Measurements from ENCODE around the gene PRKCE.
"Not testable (repeated sequence)": the region's sequence is repeated elsewhere in the genome, so short reads cannot be mapped to it uniquely, and the experiment has no call there.

Gene PRKCE

DNA sequence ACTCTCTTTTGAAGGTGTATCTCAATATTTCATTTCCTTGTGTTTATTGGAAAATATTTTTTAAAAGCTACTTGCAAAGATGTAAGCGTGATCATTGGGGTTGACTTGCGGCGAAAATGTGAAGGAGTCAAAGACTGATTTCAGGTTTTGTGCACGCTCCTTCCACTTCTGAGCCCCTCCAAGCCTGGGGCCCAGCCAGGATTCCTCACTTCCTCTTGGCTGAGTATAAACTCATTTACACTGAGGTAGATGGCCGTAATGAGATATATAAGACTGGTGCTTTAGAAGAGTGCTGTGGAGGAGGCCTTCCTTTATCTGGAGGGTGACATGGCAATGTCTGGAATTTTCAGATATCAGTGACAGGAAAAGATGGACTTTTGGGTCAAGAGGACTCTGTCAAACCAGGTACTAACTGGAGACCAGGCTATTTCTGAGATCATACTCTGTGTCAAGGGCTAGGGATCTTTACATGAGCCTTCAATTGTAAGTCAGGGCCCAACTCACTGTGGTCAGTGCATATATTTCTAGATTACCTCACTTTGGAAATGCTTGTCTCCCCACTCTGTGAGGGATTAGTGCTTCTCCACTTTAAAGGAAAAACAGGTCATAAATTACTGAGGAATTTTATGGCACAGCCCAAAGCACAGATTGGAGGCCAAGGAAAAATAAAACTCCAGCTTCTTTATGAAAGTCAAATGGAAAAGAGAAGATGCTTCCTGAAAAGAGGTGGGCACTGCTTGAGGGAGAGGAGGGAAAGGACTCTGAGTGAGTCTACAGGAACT lies 22.8 kb downstream of the PRKCE start:
- no peaks in the 10 kb centered on the region for H3K27me3 Mint-ChIP-seq
- H3K27ac Mint-ChIP-seq, result no peak overlapping the region
- DNase-seq, result no peak
- H3K4me3 Mint-ChIP-seq, result no peak overlapping the region
- peaks cover 1% of the 10 kb centered on the region for H3K4me1 Mint-ChIP-seq
- H3K9me3 Mint-ChIP-seq, result no peaks in the 10 kb centered on the region
- no peak for ATAC-seq

DNA sequence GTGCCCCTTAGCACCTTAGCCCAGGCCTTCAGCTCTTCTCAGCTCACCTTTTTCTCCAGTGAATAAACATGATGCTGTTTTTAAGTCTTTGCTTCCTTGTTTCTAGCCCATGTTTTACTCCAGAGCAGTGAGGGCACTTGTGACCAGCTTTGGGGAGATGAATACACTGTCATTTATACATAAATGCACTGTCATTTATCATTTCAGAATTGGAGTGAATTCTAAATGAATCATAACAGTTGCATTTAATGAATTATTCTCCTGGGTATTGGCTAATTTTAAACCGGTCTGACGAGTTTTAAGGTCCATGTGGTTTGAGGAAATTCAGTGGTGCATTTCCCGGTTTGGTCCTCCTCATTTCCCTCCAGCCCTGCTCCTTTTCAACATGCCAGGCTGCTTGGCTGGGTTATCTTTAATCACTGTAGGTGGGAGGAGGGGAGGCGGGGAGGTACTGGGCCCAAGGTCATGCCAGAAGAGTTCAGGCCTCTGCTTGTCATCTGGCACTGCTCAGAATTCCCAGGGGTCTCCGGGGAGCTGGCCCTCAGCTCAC lies 23.9 kb downstream of the PRKCE start:
- Mint-ChIP-seq H3K4me3 (no peak overlapping the region), H3K4me1 (no peaks in the 10 kb centered on the region), H3K9me3 (no peaks in the 10 kb centered on the region), H3K27ac (no peak overlapping the region), H3K27me3 (no peaks in the 10 kb centered on the region)
- ATAC-seq, result no peak
- no peak for DNase-seq

DNA sequence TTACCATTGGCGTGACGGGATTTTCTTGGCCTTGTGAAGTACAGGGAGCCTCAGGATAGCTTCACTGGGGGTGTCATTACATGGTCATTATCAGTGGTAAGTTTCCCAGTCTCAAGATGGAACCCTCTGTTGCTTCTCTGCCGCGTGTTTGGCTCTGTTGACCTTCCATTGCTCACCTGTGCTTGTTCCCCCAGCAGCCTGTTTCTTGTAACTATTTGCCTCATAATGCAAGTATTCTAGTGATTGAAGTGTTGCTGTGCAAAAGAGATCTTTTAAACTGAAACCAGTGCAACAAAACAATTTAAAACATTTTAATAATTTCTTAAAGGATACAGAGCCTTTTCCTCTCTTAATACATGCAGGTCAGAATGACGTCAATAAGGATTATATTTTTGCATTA lies 24.6 kb downstream of the PRKCE start:
- Mint-ChIP-seq H3K9me3 (no peaks in the 10 kb centered on the region), H3K4me3 (no peak overlapping the region), H3K27ac (peak overlapping the region in 1 of 2 donors; percentile 5), H3K4me1 (no peaks in the 10 kb centered on the region), H3K27me3 (no peaks in the 10 kb centered on the region)
- ATAC-seq (no peak), DNase-seq (no peak)

DNA sequence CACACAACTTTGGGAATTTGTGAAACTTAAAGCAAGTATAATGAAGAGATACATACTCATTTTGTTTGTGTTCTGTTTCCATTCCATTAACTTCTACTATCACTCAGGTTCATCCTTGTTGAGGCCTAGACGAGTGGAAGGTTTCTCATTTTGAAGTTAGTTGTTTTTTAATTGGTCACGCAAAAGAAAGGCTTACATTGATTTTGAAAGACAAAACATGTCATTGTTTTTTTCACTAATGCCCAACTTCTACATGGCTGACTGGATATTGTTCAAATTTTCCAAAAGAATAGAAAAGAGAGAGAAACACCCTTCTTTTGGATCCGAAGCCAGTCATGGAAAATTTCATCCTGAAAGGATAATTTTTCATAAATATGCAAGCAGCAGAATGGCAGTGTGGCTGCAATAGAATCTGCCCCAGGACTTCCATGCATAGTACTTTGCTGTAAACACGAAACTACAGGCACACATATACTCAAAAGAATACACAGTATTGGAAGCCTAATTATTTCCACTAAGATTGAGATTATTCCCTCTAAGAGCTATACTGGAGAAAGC lies 27.4 kb downstream of the PRKCE start:
- Mint-ChIP-seq H3K27me3 (no peaks in the 10 kb centered on the region), H3K4me3 (no peak overlapping the region), H3K4me1 (no peaks in the 10 kb centered on the region), H3K27ac (no peak overlapping the region), H3K9me3 (no peaks in the 10 kb centered on the region)
- no peak for ATAC-seq
- DNase-seq, result no peak

DNA sequence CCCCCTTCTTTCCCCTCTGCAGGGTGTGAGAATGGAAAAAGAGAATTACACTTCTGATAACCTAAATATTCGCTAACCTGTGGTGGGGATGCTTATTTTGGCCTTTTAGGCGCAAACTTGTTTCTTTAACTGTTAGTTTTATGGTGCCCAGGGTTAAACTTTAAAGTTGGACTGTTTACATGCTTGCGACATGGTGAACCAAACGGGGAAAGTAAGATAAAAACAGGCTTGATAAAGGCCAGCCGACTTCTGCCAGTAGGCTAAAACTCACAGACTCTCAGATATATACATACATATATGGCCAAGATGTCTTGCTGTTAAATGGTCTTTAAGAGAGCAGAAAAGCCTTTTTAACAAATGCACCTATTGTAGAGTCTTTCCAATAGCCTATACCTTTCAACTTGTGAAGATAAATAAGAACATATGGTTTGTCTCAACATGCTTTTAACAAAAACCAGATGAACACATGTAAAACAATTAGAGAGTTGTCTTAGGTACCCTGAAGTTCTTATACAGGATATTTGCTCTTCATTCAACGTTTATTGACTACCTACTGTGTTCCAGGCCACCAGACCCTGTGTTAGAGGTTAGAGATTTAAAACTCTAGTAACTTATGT lies 29.0 kb downstream of the PRKCE start:
- no peak for DNase-seq
- no peak overlapping the region for H3K27ac Mint-ChIP-seq
- no peak overlapping the region for H3K4me3 Mint-ChIP-seq
- no peaks in the 10 kb centered on the region for H3K4me1 Mint-ChIP-seq
- no peaks in the 10 kb centered on the region for H3K27me3 Mint-ChIP-seq
- no peak for ATAC-seq
- no peaks in the 10 kb centered on the region for H3K9me3 Mint-ChIP-seq

DNA sequence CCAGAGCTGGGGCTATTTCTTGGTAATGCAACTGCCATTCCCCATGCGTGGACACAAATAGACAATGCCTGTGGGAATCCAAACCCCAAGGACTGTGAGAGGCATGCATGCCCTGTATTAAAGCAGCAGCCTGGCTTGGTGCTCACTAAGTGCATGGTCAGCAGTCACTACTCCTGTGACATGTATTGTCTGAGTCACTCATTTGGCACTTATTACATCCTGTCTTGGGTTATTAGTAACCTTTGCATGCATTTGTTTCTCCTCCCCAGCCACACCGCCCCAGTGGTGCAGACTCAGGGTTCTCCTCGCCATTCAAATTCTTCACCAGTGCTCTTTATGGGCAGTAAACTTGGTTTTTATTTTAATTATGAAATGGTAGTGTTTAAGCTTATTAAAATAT lies 30.2 kb downstream of the PRKCE start:
- Mint-ChIP-seq H3K27ac (peak overlapping the region in 1 of 2 donors; percentile 34), H3K4me3 (no peak overlapping the region), H3K27me3 (no peaks in the 10 kb centered on the region), H3K4me1 (no peaks in the 10 kb centered on the region), H3K9me3 (no peaks in the 10 kb centered on the region)
- DNase-seq (no peak), ATAC-seq (peak; percentile 61)

DNA sequence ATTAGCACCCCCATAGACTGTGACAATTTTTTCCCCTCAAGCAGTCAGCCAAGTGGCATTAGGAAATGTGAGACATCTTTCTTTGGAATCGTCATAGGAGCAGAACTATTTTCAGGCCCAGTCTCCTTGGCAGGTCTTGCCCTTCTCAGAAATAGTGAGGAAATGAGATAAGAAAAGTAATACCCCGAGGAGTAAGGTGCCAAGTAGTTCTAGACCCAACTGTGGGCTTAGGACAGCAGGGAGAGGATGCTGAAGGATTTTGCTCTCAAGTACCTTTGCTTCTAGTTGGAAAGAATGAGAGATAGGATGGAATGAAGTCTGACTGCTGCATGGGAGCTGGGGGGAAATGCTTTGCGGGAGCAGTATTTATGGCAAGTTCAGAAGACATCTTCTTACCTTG lies 31.8 kb downstream of the PRKCE start:
- Mint-ChIP-seq H3K9me3 (no peaks in the 10 kb centered on the region), H3K4me3 (no peak overlapping the region), H3K4me1 (no peaks in the 10 kb centered on the region), H3K27ac (no peak overlapping the region), H3K27me3 (no peaks in the 10 kb centered on the region)
- no peak for DNase-seq
- no peak for ATAC-seq

DNA sequence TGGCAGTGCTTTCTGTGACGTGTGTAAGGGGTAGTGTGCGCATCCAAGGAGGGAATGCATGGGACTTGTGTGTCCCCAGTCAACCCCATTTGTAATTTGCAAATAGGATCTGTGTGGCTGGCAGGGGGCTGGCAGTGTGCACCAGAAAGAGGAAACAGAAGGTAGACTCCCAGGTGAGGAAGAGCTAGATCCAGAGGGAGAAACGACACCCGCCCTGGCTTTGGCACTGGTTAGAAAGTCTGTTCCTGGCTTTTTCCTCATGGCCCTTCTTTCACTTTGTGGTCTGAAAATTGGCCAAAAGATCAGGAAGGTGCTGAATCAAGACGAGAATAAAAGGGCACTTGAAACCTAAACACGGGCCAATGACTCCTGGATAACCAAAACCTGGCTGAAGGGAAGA lies 33.3 kb downstream of the PRKCE start:
- no peaks in the 10 kb centered on the region for H3K9me3 Mint-ChIP-seq
- DNase-seq (no peak), ATAC-seq (no peak)
- H3K4me3 Mint-ChIP-seq, result no peak overlapping the region
- H3K4me1 Mint-ChIP-seq, result no peaks in the 10 kb centered on the region
- no peaks in the 10 kb centered on the region for H3K27me3 Mint-ChIP-seq
- H3K27ac Mint-ChIP-seq, result no peak overlapping the region

DNA sequence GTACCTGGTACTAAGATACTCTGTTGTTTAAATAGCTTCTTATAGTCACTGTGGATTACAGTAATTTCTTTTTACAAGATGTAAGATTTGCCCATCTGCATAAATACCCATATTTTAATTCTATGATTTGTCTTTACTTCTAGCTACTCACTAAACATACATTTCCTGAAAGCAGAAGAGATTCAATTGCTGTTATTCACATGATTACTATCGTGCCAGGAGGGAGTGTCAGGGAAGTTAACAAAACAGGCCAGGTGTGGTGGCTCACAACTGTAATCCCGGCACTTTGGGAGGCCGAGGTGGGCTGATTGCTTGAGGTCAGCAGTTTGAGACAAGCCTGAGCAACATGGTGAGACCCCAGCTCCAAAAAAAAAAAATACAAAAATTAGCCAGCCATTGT lies 33.8 kb downstream of the PRKCE start:
- no peak overlapping the region for H3K4me3 Mint-ChIP-seq
- ATAC-seq, result no peak
- no peak overlapping the region for H3K27ac Mint-ChIP-seq
- no peaks in the 10 kb centered on the region for H3K4me1 Mint-ChIP-seq
- no peak for DNase-seq
- no peaks in the 10 kb centered on the region for H3K9me3 Mint-ChIP-seq
- no peaks in the 10 kb centered on the region for H3K27me3 Mint-ChIP-seq

DNA sequence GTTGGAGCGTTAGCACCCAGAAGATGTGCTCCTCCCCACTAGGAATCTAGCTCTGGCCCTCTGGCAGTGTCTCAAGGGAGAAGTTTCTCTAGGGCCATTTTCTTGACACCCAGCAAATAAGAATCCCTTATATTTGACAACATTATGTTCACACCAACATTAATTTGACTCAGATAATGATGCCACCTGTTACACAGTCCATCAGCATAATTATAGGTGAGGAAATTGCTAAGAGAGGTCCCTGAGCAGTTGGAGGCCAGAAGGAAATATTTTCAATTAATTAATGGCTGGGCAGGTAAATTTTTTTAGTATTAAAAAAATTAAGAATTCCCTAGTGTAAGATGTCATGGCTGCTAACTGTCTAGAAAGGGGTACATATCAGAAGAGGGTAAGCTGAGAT lies 36.5 kb downstream of the PRKCE start:
- no peak overlapping the region for H3K4me3 Mint-ChIP-seq
- no peaks in the 10 kb centered on the region for H3K4me1 Mint-ChIP-seq
- H3K27ac Mint-ChIP-seq, result no peak overlapping the region
- ATAC-seq (no peak), DNase-seq (no peak)
- no peaks in the 10 kb centered on the region for H3K9me3 Mint-ChIP-seq
- H3K27me3 Mint-ChIP-seq, result no peaks in the 10 kb centered on the region

DNA sequence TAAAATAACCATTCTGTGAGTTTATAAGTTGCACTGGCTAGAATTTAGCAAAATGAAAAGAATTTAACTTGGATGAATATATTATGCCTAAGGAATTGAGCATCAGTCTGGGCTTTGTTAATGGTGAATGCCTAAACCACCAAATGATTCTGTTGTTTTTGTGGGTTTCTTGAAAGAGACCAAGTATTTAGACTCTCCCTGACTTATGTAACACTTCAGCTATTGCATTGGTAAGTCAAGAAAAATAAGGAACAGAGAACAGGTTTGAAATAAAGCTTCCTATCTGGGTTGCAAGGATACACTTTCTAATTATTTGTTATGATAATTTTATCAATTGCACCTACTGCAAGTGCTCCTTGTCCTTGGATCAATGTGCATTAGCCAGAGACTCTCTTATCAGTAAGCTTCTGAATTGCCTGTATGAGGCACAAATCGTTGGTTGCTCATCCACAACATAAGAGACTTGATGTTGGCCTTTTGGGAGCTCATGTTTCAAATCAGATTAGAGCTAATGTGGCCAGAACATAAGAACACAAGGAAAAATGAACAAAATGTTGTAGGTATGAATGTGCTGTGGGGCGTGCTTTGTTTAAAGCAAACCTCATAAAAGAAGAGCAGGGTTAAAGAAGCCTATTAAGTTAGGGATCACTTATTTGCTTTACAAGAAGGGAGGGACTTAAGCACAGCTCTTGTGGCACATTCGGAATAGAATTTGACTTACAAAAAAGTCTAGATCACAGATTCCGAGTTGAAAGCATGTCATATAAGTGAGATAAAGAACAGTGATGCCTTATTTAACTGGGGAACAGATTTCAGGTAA lies 37.2 kb downstream of the PRKCE start:
- Mint-ChIP-seq H3K4me1 (no peaks in the 10 kb centered on the region), H3K9me3 (no peaks in the 10 kb centered on the region), H3K27ac (no peak overlapping the region), H3K4me3 (no peak overlapping the region), H3K27me3 (no peaks in the 10 kb centered on the region)
- no peak for ATAC-seq
- no peak for DNase-seq

DNA sequence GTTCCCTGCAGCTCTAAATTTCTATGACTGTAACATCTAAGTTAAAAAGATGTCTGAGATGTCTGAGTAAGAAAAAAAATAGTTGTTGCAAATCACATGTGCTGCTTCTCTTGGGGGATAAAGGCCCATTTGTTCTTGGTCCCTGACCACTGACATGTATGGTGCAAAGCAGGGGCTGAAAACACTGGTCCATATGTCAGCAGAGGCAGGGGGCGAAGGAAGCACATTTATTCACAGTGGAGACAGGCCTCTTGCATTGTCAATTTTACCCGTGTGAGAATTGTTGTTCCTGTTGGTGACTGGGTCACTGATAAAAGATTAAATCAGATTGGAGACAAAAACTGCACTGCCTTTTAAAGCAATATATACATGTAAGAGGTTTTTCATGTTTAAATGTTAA lies 38.8 kb downstream of the PRKCE start:
- no peaks in the 10 kb centered on the region for H3K9me3 Mint-ChIP-seq
- H3K4me1 Mint-ChIP-seq, result no peaks in the 10 kb centered on the region
- DNase-seq (no peak), ATAC-seq (no peak)
- H3K27ac Mint-ChIP-seq, result no peak overlapping the region
- no peaks in the 10 kb centered on the region for H3K27me3 Mint-ChIP-seq
- no peak overlapping the region for H3K4me3 Mint-ChIP-seq

DNA sequence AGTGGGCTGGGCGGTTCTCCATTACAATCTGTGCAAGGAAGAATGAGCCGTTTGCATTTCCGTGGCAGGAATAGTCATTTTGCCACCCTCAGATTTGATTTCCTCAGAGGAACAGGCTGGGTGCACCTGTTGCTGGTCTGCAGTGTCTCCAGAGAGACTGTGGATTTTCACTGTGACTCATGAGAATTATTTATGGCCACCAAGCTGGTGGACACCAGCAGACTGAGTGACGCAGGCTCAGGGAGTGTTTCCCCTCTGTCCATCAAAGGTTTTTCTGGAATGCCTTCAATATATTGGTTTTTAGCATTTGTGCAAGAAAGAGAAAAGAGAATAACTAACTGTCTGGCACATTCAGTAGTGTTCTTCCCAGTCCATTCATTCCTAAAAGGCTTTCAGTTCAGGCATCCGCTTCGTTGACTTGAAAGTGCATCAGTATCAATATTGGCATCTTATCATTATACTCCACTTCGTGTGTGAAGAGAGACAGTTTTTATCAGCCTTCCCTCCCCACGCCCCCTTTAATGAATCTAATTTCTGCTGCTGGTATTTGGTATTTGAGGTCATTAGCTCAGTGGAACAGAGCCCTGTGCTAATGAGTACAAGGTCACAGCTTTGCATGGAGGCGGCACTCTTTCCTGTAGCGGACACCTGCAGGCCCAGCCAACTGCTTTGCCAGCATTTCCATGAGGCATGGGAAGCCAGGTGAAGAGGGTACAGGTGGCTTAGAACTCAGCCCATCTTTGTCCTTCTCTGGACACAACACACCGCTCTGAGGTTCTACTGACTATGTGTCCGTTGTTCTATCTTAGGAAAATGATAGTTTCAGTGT lies 39.9 kb downstream of the PRKCE start:
- no peak for DNase-seq
- H3K27ac Mint-ChIP-seq, result no peak overlapping the region
- ATAC-seq, result no peak
- no peaks in the 10 kb centered on the region for H3K9me3 Mint-ChIP-seq
- H3K4me3 Mint-ChIP-seq, result no peak overlapping the region
- H3K4me1 Mint-ChIP-seq, result no peaks in the 10 kb centered on the region
- H3K27me3 Mint-ChIP-seq, result no peaks in the 10 kb centered on the region

DNA sequence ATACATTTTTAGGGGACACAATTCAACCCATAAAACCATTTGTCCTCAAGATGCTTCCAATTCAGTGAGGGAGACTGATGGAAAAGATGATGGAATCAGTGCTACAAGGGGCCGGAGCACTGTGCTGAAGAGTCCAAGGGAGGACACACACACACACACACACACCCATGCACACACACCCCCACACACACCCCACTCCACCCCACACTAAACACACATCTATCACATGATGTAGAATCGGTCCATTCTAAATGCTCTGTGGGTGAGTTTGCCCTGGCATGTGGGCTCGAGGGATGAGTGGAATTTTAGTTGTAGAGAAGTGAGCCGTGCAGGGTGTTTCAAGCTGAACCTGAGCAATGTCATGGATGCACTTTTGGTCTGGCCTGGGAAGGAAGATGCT lies 41.1 kb downstream of the PRKCE start:
- no peaks in the 10 kb centered on the region for H3K9me3 Mint-ChIP-seq
- no peaks in the 10 kb centered on the region for H3K27me3 Mint-ChIP-seq
- H3K4me1 Mint-ChIP-seq, result no peaks in the 10 kb centered on the region
- no peak overlapping the region for H3K27ac Mint-ChIP-seq
- no peak overlapping the region for H3K4me3 Mint-ChIP-seq
- no peak for ATAC-seq
- DNase-seq, result no peak

DNA sequence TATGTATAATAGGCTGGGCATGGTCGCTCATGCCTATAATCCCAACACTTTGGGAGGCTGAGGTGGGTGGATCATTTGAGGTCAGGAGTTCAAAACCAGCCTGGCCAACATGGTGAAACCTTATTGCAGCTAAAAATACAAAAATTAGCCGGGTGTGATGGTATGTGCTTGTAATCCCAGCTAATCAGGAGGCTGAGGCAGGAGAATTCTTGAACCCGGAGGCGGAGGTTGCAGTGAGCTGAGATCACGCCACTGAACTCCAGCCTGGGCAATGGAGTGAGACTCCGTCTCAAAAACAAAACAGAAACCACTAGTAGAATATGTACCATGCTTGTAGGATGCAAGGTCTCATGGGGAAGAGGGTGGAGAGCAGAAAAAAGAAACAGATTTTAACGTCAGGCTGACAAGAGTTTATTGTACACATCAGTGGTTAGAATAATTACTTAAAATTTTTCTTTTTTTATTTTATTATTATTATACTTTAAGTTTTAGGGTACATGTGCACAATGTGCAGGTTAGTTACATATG lies 44.1 kb downstream of the PRKCE start:
- ATAC-seq, H3K4me3 Mint-ChIP-seq, H3K9me3 Mint-ChIP-seq, H3K27me3 Mint-ChIP-seq, DNase-seq: not testable (repeated sequence)
- H3K27ac Mint-ChIP-seq, result peak overlapping the region in 1 of 2 donors; percentile 42
- peaks cover 24% of the 10 kb centered on the region for H3K4me1 Mint-ChIP-seq
